ENCODE data around the gene MEX3D. TPM values are rescaled to one million over a fixed set of nuclear protein-coding genes. Genes with fewer than 3 reads are reported as not detected.

Gene MEX3D
- polyA plus RNA-seq, 4 donors: 4.1 to 14.8 (median 8.7) TPM

DNA sequence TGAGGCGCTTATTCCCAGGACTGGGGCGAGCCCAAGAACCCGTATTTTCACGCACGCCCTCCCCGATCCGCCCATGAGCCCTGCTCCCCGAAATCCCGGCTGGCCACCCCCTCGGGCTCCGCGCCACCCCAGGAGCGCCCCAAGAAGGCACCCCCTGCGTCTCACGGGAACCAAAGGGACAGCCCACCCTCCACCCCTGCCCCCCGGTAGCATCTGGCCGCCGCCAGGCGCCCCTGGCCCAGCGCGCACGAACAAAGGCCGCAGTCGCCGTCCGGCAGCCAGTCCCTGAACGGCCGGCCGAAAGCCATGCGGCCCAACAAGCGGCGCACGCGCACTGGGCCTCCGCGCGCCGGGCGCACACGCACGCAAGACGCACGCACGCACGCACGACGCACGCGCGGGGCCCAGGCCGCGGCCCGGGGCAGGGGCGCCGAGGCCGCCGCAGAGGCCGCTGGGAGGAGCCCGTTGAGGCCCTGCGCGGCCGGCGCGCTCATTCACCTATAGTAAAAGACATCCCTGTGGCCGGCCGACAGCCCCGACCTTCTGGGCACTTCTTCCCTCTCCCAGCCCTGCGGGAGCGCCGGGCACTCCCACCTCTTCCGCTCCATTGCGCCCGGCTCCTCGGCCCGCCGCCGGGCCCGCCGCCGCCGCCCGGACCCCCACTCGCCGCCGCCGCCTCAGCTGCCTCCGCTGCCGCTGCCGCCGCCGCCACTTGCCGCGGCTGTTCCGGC lies 24.1 kb upstream of the MEX3D start:
- DNase-seq (peak; percentile 92 to 94), FAIRE-seq (no peak)
- no peaks in the 10 kb centered on the region for H3K27me3 ChIP-seq (ENCODE audit: control insufficient read depth in 3 of 3, insufficient read depth in 3 of 3, low read length in 3 of 3)
- H3K4me1 ChIP-seq (ENCODE audit: control insufficient read depth in 3 of 3, insufficient read depth in 2 of 3, low read depth in 1 of 3, low read length in 2 of 3): peaks cover 0 to 22% (median 8%) of the 10 kb centered on the region in 3 donors
- peaks cover 0 to 38% (median 0%) of the 10 kb centered on the region in 3 donors for H3K36me3 ChIP-seq (ENCODE audit: control insufficient read depth in 3 of 3, insufficient read depth in 2 of 3, low read depth in 1 of 3, low read length in 3 of 3)
- peak overlapping the region; percentile 64 to 89 (median 85) for H3K4me3 ChIP-seq (ENCODE audit: low read depth in 1 of 3, low read length in 3 of 3)
- H3K9me3 ChIP-seq (ENCODE audit: control insufficient read depth in 2 of 2, insufficient read depth in 1 of 2, low read depth in 1 of 2, low read length in 1 of 2): no peaks in the 10 kb centered on the region
- WGBS, 3 donors: 0 to 1% (median 0%) methylated on average over 55 to 94 of the region's 94 CpGs
- peak overlapping the region; percentile 93 to 97 (median 97) for H3K27ac ChIP-seq (ENCODE audit: low read depth in 1 of 3, low read length in 2 of 3)

DNA sequence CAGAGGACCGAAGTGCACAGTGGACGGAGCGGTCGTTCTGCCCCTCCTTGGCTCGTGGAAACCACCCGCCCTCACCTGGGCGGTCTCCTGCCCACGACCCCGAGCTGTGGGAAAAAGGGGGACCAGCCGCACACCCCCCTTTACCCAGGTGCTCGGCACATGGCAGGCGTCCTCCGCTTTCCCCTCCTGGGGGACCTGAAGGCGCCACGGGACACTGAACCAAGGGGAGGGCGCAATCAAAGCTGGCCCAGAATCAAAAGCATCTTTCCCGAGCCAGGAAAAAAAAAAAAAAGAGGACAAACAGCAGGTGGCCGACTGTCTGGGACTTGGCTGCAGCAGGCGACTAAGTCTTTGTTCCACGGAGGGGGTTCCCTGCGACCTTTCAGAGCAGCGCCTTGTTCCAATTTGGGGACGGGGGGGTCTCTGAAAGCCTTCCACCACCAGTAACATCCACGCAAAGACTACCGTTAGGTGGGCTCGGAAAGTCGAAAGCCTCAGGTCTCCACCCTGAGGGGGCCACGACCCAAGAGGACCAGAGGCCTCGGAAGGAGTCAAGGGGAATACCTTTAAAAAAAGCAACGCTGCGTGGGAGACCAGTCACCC lies 23.4 kb upstream of the MEX3D start:
- 0 to 1% (median 1%) methylated on average over 28 to 31 of the region's 31 CpGs for WGBS, 3 donors
- H3K9me3 ChIP-seq (ENCODE audit: control insufficient read depth in 2 of 2, insufficient read depth in 1 of 2, low read depth in 1 of 2, low read length in 1 of 2): no peaks in the 10 kb centered on the region
- peak overlapping the region in 2 of 3 donors; percentile 93 to 97 for H3K27ac ChIP-seq (ENCODE audit: low read depth in 1 of 3, low read length in 2 of 3)
- DNase-seq (peak; percentile 20 to 45), FAIRE-seq (no peak)
- H3K4me1 ChIP-seq (ENCODE audit: control insufficient read depth in 3 of 3, insufficient read depth in 2 of 3, low read depth in 1 of 3, low read length in 2 of 3): peaks cover 0 to 22% (median 8%) of the 10 kb centered on the region in 3 donors
- peaks cover 0 to 32% (median 0%) of the 10 kb centered on the region in 3 donors for H3K36me3 ChIP-seq (ENCODE audit: control insufficient read depth in 3 of 3, insufficient read depth in 2 of 3, low read depth in 1 of 3, low read length in 3 of 3)
- peak overlapping the region; percentile 64 to 89 (median 85) for H3K4me3 ChIP-seq (ENCODE audit: low read depth in 1 of 3, low read length in 3 of 3)
- no peaks in the 10 kb centered on the region for H3K27me3 ChIP-seq (ENCODE audit: control insufficient read depth in 3 of 3, insufficient read depth in 3 of 3, low read length in 3 of 3)

DNA sequence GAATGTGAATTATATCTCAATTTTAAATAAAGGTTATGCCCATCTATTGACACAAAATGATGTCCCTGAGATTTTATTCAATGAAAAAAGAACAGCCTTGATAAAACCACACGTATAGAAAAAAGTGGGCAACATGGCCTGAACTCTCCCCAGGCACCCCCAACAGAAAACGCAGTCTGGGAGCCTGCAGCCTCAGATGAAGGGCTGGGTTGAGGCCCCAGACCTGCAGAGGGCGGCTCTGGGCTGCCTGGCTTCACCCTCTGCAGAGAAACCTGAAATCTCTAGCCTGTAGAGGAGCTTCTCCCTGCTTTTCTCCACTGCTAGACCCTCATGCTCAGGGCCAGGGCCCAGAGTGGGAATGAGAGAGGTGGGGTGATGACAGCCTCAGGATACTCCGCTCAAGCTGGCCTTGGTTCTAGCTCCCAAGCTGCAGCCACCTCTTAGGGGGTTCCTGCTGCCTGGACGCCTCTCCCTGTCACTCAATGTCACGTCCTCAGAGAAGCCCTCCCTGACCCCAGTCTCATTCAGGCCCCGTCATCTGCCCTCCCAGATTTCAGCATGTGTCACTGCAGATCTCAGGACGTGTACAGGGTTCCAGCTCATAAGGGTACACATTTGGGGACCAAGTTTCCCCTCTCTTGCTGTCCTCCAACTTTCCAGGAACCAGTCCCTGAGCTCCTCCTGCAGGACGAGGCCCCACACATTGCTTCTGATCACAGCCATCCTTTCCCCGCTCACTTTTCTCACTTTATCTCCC lies 22.7 kb upstream of the MEX3D start:
- WGBS, 3 donors: 9 to 19% (median 13%) methylated on average over 9 to 10 of the region's 10 CpGs
- FAIRE-seq (no peak), DNase-seq (peak; percentile 28 to 42)
- H3K9me3 ChIP-seq (ENCODE audit: control insufficient read depth in 2 of 2, insufficient read depth in 1 of 2, low read depth in 1 of 2, low read length in 1 of 2): no peaks in the 10 kb centered on the region
- no peaks in the 10 kb centered on the region for H3K27me3 ChIP-seq (ENCODE audit: control insufficient read depth in 3 of 3, insufficient read depth in 3 of 3, low read length in 3 of 3)
- H3K4me1 ChIP-seq (ENCODE audit: control insufficient read depth in 3 of 3, insufficient read depth in 2 of 3, low read depth in 1 of 3, low read length in 2 of 3): peaks cover 0 to 22% (median 8%) of the 10 kb centered on the region in 3 donors
- peaks cover 0 to 32% (median 0%) of the 10 kb centered on the region in 3 donors for H3K36me3 ChIP-seq (ENCODE audit: control insufficient read depth in 3 of 3, insufficient read depth in 2 of 3, low read depth in 1 of 3, low read length in 3 of 3)
- peak overlapping the region in 2 of 3 donors; percentile 85 to 89 for H3K4me3 ChIP-seq (ENCODE audit: low read depth in 1 of 3, low read length in 3 of 3)
- H3K27ac ChIP-seq (ENCODE audit: low read depth in 1 of 3, low read length in 2 of 3): peak overlapping the region in 2 of 3 donors; percentile 93 to 97

DNA sequence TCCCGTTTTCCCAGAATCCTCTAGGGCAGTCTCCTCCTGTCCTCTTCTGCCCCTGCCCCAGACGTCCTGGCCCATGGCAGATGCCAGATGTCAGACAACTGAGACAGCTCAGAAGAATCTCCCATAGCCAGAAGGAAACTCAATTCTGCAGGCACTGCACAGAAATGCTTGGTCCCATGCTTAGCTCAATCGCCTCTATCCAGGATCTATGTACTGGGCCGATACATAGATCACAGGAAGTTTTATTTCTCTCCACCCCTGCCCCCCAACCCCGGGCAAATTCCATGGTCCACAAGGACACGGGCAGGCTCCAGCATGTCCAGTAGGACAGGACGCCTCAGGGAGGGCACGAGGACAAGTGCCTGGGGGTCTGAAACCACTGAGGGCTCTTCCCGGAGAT lies 19.7 kb upstream of the MEX3D start:
- Histone ChIP-seq H3K36me3 (ENCODE audit: control insufficient read depth in 3 of 3, insufficient read depth in 2 of 3, low read depth in 1 of 3, low read length in 3 of 3) (peaks cover 0 to 43% (median 7%) of the 10 kb centered on the region in 3 donors), H3K27me3 (ENCODE audit: control insufficient read depth in 3 of 3, insufficient read depth in 3 of 3, low read length in 3 of 3) (no peaks in the 10 kb centered on the region), H3K27ac (ENCODE audit: low read depth in 1 of 3, low read length in 2 of 3) (no peak overlapping the region), H3K9me3 (ENCODE audit: control insufficient read depth in 2 of 2, insufficient read depth in 1 of 2, low read depth in 1 of 2, low read length in 1 of 2) (no peaks in the 10 kb centered on the region), H3K4me3 (ENCODE audit: low read depth in 1 of 3, low read length in 3 of 3) (no peak overlapping the region), H3K4me1 (ENCODE audit: control insufficient read depth in 3 of 3, insufficient read depth in 2 of 3, low read depth in 1 of 3, low read length in 2 of 3) (peaks cover 0 to 19% (median 5%) of the 10 kb centered on the region in 3 donors)
- DNase-seq: peak in 1 of 2 donors; percentile 57
- FAIRE-seq: no peak
- 22 to 61% (median 35%) methylated on average over 9 of the region's 9 CpGs for WGBS, 3 donors

- H3K9me3 ChIP-seq (ENCODE audit: control insufficient read depth in 2 of 2, insufficient read depth in 1 of 2, low read depth in 1 of 2, low read length in 1 of 2): no peaks in the 10 kb centered on the region
- peaks cover 0 to 5% (median 0%) of the 10 kb centered on the region in 3 donors for H3K4me1 ChIP-seq (ENCODE audit: control insufficient read depth in 3 of 3, insufficient read depth in 2 of 3, low read depth in 1 of 3, low read length in 2 of 3)
- no peaks in the 10 kb centered on the region for H3K27me3 ChIP-seq (ENCODE audit: control insufficient read depth in 3 of 3, insufficient read depth in 3 of 3, low read length in 3 of 3)
- 91 to 96% (median 96%) methylated on average over 8 to 13 of the region's 13 CpGs for WGBS, 3 donors
- no peak overlapping the region for H3K27ac ChIP-seq (ENCODE audit: low read depth in 1 of 3, low read length in 2 of 3)
- DNase-seq (no peak), FAIRE-seq (no peak)
- peaks cover 3 to 64% (median 7%) of the 10 kb centered on the region in 3 donors for H3K36me3 ChIP-seq (ENCODE audit: control insufficient read depth in 3 of 3, insufficient read depth in 2 of 3, low read depth in 1 of 3, low read length in 3 of 3)
- H3K4me3 ChIP-seq (ENCODE audit: low read depth in 1 of 3, low read length in 3 of 3): no peak overlapping the region
These were observed 17.1 kb upstream of the MEX3D start for GRCh38 chr19:1585243-1585580.

DNA sequence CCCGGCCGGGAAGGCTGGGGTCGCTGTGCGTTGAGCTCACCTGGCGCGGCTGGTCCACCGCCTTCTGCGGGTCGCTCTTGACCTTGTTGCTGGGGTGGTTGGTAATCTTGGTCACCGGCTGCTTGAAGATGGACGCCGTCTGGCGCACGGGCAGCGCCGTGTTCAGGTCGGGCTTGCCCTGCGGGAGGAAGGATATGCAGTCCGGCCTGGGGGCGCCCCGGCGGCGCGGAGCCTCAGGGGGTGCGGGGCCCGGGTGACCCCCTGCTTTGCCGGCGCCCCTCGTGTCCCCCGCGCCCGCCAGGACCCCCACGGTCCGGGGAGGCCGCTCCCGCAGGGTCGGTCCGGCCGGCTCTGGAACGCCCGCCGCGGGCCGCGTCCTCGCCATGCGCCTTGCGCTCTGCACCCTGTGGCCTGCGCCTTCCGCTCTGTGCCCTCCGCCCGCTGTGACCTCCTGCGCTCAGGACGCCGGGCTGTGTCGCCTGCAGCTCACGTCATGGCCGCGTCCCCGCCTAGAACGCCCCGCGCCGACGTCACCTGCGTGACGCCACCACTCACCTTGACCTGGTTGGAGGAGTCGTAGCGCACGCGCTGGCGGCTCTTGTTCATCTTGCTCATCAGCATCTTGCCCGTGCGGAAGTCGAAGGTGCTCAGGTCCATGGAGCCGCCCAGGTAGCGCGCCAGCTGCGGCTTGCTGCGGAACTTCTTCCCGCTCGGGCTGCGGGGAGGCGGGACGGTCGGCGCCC lies 16.5 kb upstream of the MEX3D start:
- Histone ChIP-seq H3K36me3 (ENCODE audit: control insufficient read depth in 3 of 3, insufficient read depth in 2 of 3, low read depth in 1 of 3, low read length in 3 of 3) (peaks cover 3 to 69% (median 7%) of the 10 kb centered on the region in 3 donors), H3K4me3 (ENCODE audit: low read depth in 1 of 3, low read length in 3 of 3) (no peak overlapping the region), H3K27ac (ENCODE audit: low read depth in 1 of 3, low read length in 2 of 3) (no peak overlapping the region), H3K27me3 (ENCODE audit: control insufficient read depth in 3 of 3, insufficient read depth in 3 of 3, low read length in 3 of 3) (no peaks in the 10 kb centered on the region), H3K4me1 (ENCODE audit: control insufficient read depth in 3 of 3, insufficient read depth in 2 of 3, low read depth in 1 of 3, low read length in 2 of 3) (no peaks in the 10 kb centered on the region), H3K9me3 (ENCODE audit: control insufficient read depth in 2 of 2, insufficient read depth in 1 of 2, low read depth in 1 of 2, low read length in 1 of 2) (no peaks in the 10 kb centered on the region)
- 91 to 97% (median 97%) methylated on average over 81 to 87 of the region's 87 CpGs for WGBS, 3 donors
- DNase-seq (no peak), FAIRE-seq (no peak)

- Histone ChIP-seq H3K4me3 (ENCODE audit: low read depth in 1 of 3, low read length in 3 of 3) (no peak overlapping the region), H3K27ac (ENCODE audit: low read depth in 1 of 3, low read length in 2 of 3) (no peak overlapping the region), H3K27me3 (ENCODE audit: control insufficient read depth in 3 of 3, insufficient read depth in 3 of 3, low read length in 3 of 3) (no peaks in the 10 kb centered on the region), H3K4me1 (ENCODE audit: control insufficient read depth in 3 of 3, insufficient read depth in 2 of 3, low read depth in 1 of 3, low read length in 2 of 3) (no peaks in the 10 kb centered on the region), H3K9me3 (ENCODE audit: control insufficient read depth in 2 of 2, insufficient read depth in 1 of 2, low read depth in 1 of 2, low read length in 1 of 2) (no peaks in the 10 kb centered on the region), H3K36me3 (ENCODE audit: control insufficient read depth in 3 of 3, insufficient read depth in 2 of 3, low read depth in 1 of 3, low read length in 3 of 3) (peaks cover 3 to 90% (median 8%) of the 10 kb centered on the region in 3 donors)
- WGBS, 3 donors: 83 to 86% (median 86%) methylated on average over 8 to 9 of the region's 9 CpGs
- no peak for FAIRE-seq
- DNase-seq: no peak
These were observed 14.1 kb upstream of the MEX3D start for GRCh38 chr19:1582201-1582600.

- no peaks in the 10 kb centered on the region for H3K9me3 ChIP-seq (ENCODE audit: control insufficient read depth in 2 of 2, insufficient read depth in 1 of 2, low read depth in 1 of 2, low read length in 1 of 2)
- H3K36me3 ChIP-seq (ENCODE audit: control insufficient read depth in 3 of 3, insufficient read depth in 2 of 3, low read depth in 1 of 3, low read length in 3 of 3): peaks cover 6 to 96% (median 13%) of the 10 kb centered on the region in 3 donors
- H3K4me3 ChIP-seq (ENCODE audit: low read depth in 1 of 3, low read length in 3 of 3): no peak overlapping the region
- 95 to 97% (median 97%) methylated on average over 22 of the region's 22 CpGs for WGBS, 3 donors
- H3K27ac ChIP-seq (ENCODE audit: low read depth in 1 of 3, low read length in 2 of 3): no peak overlapping the region
- no peak for FAIRE-seq
- H3K4me1 ChIP-seq (ENCODE audit: control insufficient read depth in 3 of 3, insufficient read depth in 2 of 3, low read depth in 1 of 3, low read length in 2 of 3): no peaks in the 10 kb centered on the region
- no peaks in the 10 kb centered on the region for H3K27me3 ChIP-seq (ENCODE audit: control insufficient read depth in 3 of 3, insufficient read depth in 3 of 3, low read length in 3 of 3)
- DNase-seq: no peak
These were observed 12.8 kb upstream of the MEX3D start for GRCh38 chr19:1580957-1581356.
